SK-N-SH (cell line): ENCODE measurements around the gene GALNT18. TPM values are rescaled to one million over a fixed set of nuclear protein-coding genes. Genes with fewer than 3 reads are reported as not detected.

Experiments used
- CTCF ChIA-PET: fragments of 300-600, 350-600 bp; formaldehyde crosslinking; extraction: SDS; loops from one replicate; lab custom pipeline; 2021; lab: Yijun Ruan, JAX
- POLR2A ChIA-PET: fragments of 350-600 bp; sonication (Branson Sonifier 250); formaldehyde crosslinking; extraction: SDS; loops from one replicate; lab custom pipeline; 2020; ENCODE audit warnings: antibody characterized with exemption, inconsistent platforms; lab: Yijun Ruan, JAX
- DNase-seq: peaks from one replicate; pipeline ENCODE4 v3.0.0; 2012
- H2AFZ ChIP-seq: fragments of 200-600 bp; sonication (generic); 2 replicates; pipeline ENCODE4 v1.8.1; 2016; ENCODE audit warnings: antibody characterized with exemption, mild to moderate bottlenecking, low read depth
- H3F3A ChIP-seq: fragments of 200-600 bp; sonication (generic); replicated peaks from 2 replicates; pipeline ENCODE3; 2016; ENCODE audit warnings: antibody characterized with exemption, mild to moderate bottlenecking; ENCODE audit not compliant: insufficient read depth
- H3K27ac ChIP-seq, 2 experiments: fragments of 200-500 bp in 1 of 2; fragments of 200-600 bp in 1 of 2; sonication (Bioruptor generic) in 1 of 2; sonication (generic), shearing (Covaris generic) in 1 of 2; 2 replicates each; pipeline versions ENCODE4 v1.5.1 to v1.6.1; 2014 to 2016; ENCODE audit warnings: low read depth in 2 of 2, inconsistent platforms in 1 of 2, low read length in 1 of 2, mild to moderate bottlenecking in 1 of 2, mixed read lengths in 1 of 2
- H3K27me3 ChIP-seq: fragments of 200-600 bp; sonication (generic), shearing (Covaris generic); 2 replicates; pipeline ENCODE4 v1.6.1; 2016; ENCODE audit warnings: mixed run types; ENCODE audit not compliant: insufficient read depth
- H3K36me3 ChIP-seq, 2 experiments: fragments of 200-500 bp in 1 of 2; fragments of 200-600 bp in 1 of 2; sonication (Bioruptor generic) in 1 of 2; sonication (generic) in 1 of 2; replicated peaks in 1 of 2; 2 replicates each; pipeline versions ENCODE3 to v1.5.1; 2014 to 2016; ENCODE audit warnings: low read length in 1 of 2, mild to moderate bottlenecking in 1 of 2; ENCODE audit not compliant: insufficient read depth in 2 of 2, control insufficient read depth in 1 of 2
- H3K4me1 ChIP-seq, 2 experiments: fragments of 200-500 bp in 1 of 2; fragments of 200-600 bp in 1 of 2; sonication (Bioruptor generic) in 1 of 2; sonication (generic), shearing (Covaris generic) in 1 of 2; 2 replicates each; pipeline versions ENCODE4 v1.5.1 to v1.6.1; 2014 to 2016; ENCODE audit warnings: low read depth in 1 of 2, low read length in 1 of 2, mixed run types in 1 of 2; ENCODE audit not compliant: insufficient read depth in 2 of 2, control insufficient read depth in 1 of 2
- H3K4me2 ChIP-seq: fragments of 200-600 bp; sonication (generic), shearing (Covaris generic); 2 replicates; pipeline ENCODE4 v1.6.1; 2017; ENCODE audit warnings: mixed run types
- H3K4me3 ChIP-seq, 2 experiments: fragments of 200-500 bp in 1 of 2; fragments of 200-600 bp in 1 of 2; sonication (Bioruptor generic) in 1 of 2; sonication (generic), shearing (Covaris generic) in 1 of 2; 2 replicates each; pipeline versions ENCODE4 v1.5.1 to v1.8.1; 2014 to 2016; ENCODE audit warnings: low read depth in 2 of 2, inconsistent platforms in 1 of 2, low read length in 1 of 2, mild to moderate bottlenecking in 1 of 2, mixed read lengths in 1 of 2, moderate library complexity in 1 of 2
- H3K79me2 ChIP-seq: fragments of 200-600 bp; sonication (generic); 2 replicates; pipeline ENCODE4 v1.8.1; 2017; ENCODE audit warnings: mild to moderate bottlenecking; ENCODE audit not compliant: insufficient read depth
- H3K9ac ChIP-seq: fragments of 200-600 bp; sonication (generic); 2 replicates; pipeline ENCODE4 v1.6.1; 2017; ENCODE audit warnings: mixed run types
- H3K9me2 ChIP-seq: fragments of 200-600 bp; sonication (generic); 2 replicates; pipeline ENCODE4 v1.6.1; 2017; ENCODE audit warnings: mixed run types
- H3K9me3 ChIP-seq: fragments of 200-600 bp; sonication (generic); 2 replicates; pipeline ENCODE4 v1.6.1; 2017; ENCODE audit warnings: mixed run types, mild to moderate bottlenecking, moderate library complexity
- H4K20me1 ChIP-seq: fragments of 200-600 bp; sonication (generic); 2 replicates; pipeline ENCODE4 v1.6.1; 2017; ENCODE audit warnings: mild to moderate bottlenecking, mixed run types; ENCODE audit not compliant: insufficient read depth
- CHD2 ChIP-seq: fragments of 150-350 bp; IDR thresholded peaks from 2 replicates; pipeline ENCODE4 v1.6.1; 2018; ENCODE audit warnings: low read length; ENCODE audit not compliant: partially characterized antibody
- EZH2phosphoT487 ChIP-seq: fragments of 200-600 bp; sonication (generic); IDR thresholded peaks from 2 replicates; pipeline ENCODE4 v1.6.1; 2017; ENCODE audit warnings: low read depth, mixed run types, mild to moderate bottlenecking, antibody characterized with exemption, moderate library complexity, borderline replicate concordance
- FOXJ3 ChIP-seq: sonication (generic); formaldehyde crosslinking; IDR thresholded peaks from 2 replicates; pipeline ENCODE4 v1.5.1; 2020; ENCODE audit warnings: mild to moderate bottlenecking, missing genetic modification reagents
- GABPA ChIP-seq: IDR thresholded peaks from 2 replicates; pipeline ENCODE4 v1.4.0; 2012; ENCODE audit warnings: low read depth, mild to moderate bottlenecking
- MEF2A ChIP-seq: IDR thresholded peaks from 2 replicates; pipeline ENCODE4 v1.4.0; 2012; ENCODE audit warnings: low read depth, borderline replicate concordance
- MXI1 ChIP-seq: IDR thresholded peaks from 2 replicates; pipeline ENCODE4 v1.6.1; 2012; ENCODE audit warnings: mild to moderate bottlenecking, low read depth, low read length, improper control_type of control experiment
- NFIC ChIP-seq: IDR thresholded peaks from 2 replicates; pipeline ENCODE4 v1.4.0; 2012; ENCODE audit warnings: borderline replicate concordance
- POLR2AphosphoS5 ChIP-seq: IDR thresholded peaks from 2 replicates; pipeline ENCODE4 v1.6.1; 2012; ENCODE audit warnings: low read depth, low read length
- RXRA ChIP-seq: IDR thresholded peaks from 2 replicates; pipeline ENCODE4 v1.4.0; 2012; ENCODE audit warnings: low read depth, mild to moderate bottlenecking, borderline replicate concordance
- TCF12 ChIP-seq: IDR thresholded peaks from 2 replicates; pipeline ENCODE4 v1.4.0; 2012
- TEAD4 ChIP-seq: IDR thresholded peaks from 2 replicates; pipeline ENCODE4 v1.4.0; 2012; ENCODE audit warnings: mild to moderate bottlenecking, borderline replicate concordance; ENCODE audit not compliant: insufficient read depth
- USF2 ChIP-seq: fragments of 150-350 bp; IDR thresholded peaks from 2 replicates; pipeline ENCODE4 v1.6.1; 2017; ENCODE audit warnings: antibody characterized with exemption, low read length, low read depth, borderline replicate concordance
- YY1 ChIP-seq: IDR thresholded peaks from 2 replicates; pipeline ENCODE4 v1.4.0; 2012; ENCODE audit warnings: low read depth, mild to moderate bottlenecking
- WGBS: methylation state at CpG from one replicate; pipeline ENCODE4 v1.1.6; 2017; ENCODE audit warnings: low lambda C conversion rate; 5-methylcytosine and 5-hydroxymethylcytosine counted together
- polyA plus RNA-seq, 3 experiments: library from polyadenylated mRNA; depleted of rRNA; stranded (reverse); fragments of >200 nt; gene quantifications; 2 replicates each; pipeline ENCODE4 v1.2.3, GENCODE V29; 2012
- TF ChIP-seq, protein P1 (sequence below): IDR thresholded peaks from 2 replicates; pipeline ENCODE4 v1.6.1; 2012; ENCODE audit warnings: mild to moderate bottlenecking, low read depth, low read length, moderate library complexity

GALNT18 gene
- polyA plus RNA-seq, 1 of the 3 experiments (the other 2 are of a cell fraction), result 0.64 TPM

DNA sequence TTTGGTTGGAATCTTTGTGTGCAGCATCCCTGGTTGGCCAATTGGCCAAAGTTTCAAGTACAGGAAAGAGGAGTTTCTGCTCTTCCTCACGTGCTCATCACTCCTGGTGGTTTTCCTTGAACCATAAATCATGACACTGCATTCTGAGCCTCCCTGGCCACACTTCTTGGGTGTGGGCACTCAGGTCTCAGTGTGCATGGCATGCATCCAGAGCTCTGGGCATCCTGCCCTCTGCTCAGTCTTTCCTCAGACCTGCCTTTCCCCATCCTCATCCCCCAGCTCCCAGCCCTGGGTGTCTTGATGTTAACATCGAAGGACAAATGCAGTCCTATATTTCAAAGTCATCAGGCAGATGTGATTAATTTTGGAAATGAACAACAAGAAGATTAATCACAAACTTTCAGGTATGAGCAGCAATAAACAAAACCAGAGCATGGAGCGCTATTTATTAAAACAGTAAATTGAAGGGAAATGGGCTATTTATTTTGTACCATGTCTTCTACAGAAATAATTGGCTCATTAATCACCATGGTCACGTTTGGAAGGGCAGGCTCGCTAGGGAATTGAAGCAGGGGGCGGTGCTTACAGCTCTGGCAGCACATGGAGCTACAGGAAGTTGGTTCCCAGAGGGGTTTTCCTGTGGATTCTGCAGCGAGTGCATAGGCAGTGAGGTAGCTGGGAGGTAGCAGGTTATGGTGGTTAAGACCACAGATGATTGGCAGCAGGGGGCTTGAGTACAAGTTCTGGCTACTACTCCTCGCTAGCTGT, 358.4 kb downstream of the GALNT18 start:
- Histone ChIP-seq H3K9me3 (no peaks in the 10 kb centered on the region), H3K4me3 (no peak overlapping the region), H4K20me1 (no peaks in the 10 kb centered on the region), H3K9me2 (no peaks in the 10 kb centered on the region), H3K4me1 (peaks cover 0 to 8% of the 10 kb centered on the region in 2 experiments; a peak in 1 of 4 replicates), H3K4me2 (no peak overlapping the region), H3K27ac (no peak overlapping the region), H3K36me3 (no peaks in the 10 kb centered on the region), H3K27me3 (no peaks in the 10 kb centered on the region), H3F3A (no peaks in the 10 kb centered on the region), H2AFZ (no peak overlapping the region), H3K9ac (no peak overlapping the region), H3K79me2 (no peaks in the 10 kb centered on the region)
- WGBS, result 29% methylated on average over 8 of the region's 8 CpGs
- POLR2A ChIA-PET, result no interaction called here
- DNase-seq, result peak; percentile 46
- CTCF ChIA-PET, result interaction anchor here (1.0 to 1.3 kb wide), 2 partner anchors 31 to 48 kb away, joined by 3 read pairs; no protein-coding TSS in a partner anchor
- TF ChIP-seq EZH2phosphoT487 (no peak), NFIC (no peak), YY1 (no peak), TCF12 (no peak), CHD2 (no peak), MEF2A (no peak), MXI1 (no peak), USF2 (no peak), POLR2AphosphoS5 (no peak), GABPA (no peak), FOXJ3 (CRISPR knock-in tag) (no peak), TEAD4 (no peak), RXRA (no peak)
- TF ChIP-seq, protein P1, sequence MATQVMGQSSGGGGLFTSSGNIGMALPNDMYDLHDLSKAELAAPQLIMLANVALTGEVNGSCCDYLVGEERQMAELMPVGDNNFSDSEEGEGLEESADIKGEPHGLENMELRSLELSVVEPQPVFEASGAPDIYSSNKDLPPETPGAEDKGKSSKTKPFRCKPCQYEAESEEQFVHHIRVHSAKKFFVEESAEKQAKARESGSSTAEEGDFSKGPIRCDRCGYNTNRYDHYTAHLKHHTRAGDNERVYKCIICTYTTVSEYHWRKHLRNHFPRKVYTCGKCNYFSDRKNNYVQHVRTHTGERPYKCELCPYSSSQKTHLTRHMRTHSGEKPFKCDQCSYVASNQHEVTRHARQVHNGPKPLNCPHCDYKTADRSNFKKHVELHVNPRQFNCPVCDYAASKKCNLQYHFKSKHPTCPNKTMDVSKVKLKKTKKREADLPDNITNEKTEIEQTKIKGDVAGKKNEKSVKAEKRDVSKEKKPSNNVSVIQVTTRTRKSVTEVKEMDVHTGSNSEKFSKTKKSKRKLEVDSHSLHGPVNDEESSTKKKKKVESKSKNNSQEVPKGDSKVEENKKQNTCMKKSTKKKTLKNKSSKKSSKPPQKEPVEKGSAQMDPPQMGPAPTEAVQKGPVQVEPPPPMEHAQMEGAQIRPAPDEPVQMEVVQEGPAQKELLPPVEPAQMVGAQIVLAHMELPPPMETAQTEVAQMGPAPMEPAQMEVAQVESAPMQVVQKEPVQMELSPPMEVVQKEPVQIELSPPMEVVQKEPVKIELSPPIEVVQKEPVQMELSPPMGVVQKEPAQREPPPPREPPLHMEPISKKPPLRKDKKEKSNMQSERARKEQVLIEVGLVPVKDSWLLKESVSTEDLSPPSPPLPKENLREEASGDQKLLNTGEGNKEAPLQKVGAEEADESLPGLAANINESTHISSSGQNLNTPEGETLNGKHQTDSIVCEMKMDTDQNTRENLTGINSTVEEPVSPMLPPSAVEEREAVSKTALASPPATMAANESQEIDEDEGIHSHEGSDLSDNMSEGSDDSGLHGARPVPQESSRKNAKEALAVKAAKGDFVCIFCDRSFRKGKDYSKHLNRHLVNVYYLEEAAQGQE, result no peak
